ENCODE results near the gene IGSF9. TPM values are rescaled to one million over a fixed set of nuclear protein-coding genes. Genes with fewer than 3 reads are reported as not detected.

Gene IGSF9
- total and polyA plus RNA-seq, 2 donors: 1.6 to 1.7 TPM

- WGBS: 95% methylated on average over 6 of the region's 6 CpGs
- Histone ChIP-seq H3K4me1 (ENCODE audit: insufficient read depth) (no peaks in the 10 kb centered on the region), H3K27ac (ENCODE audit: low read depth) (no peak overlapping the region), H3K36me3 (ENCODE audit: insufficient read depth) (no peaks in the 10 kb centered on the region), H3K4me3 (ENCODE audit: low read depth, low read length) (no peak overlapping the region)
- no peak for DNase-seq (ENCODE audit: extremely low spot score)
Measured at GRCh38 chr1:159981351-159982055, 36.1 kb upstream of the IGSF9 start.

GRCh38 chr1:159980786-159981185, 35.4 kb upstream of the IGSF9 start:
- Histone ChIP-seq H3K4me3 (ENCODE audit: low read depth, low read length) (no peak overlapping the region), H3K4me1 (ENCODE audit: insufficient read depth) (no peaks in the 10 kb centered on the region), H3K36me3 (ENCODE audit: insufficient read depth) (no peaks in the 10 kb centered on the region), H3K27ac (ENCODE audit: low read depth) (no peak overlapping the region)
- WGBS: 96% methylated on average over 7 of the region's 7 CpGs
- DNase-seq (ENCODE audit: extremely low spot score): no peak

DNA sequence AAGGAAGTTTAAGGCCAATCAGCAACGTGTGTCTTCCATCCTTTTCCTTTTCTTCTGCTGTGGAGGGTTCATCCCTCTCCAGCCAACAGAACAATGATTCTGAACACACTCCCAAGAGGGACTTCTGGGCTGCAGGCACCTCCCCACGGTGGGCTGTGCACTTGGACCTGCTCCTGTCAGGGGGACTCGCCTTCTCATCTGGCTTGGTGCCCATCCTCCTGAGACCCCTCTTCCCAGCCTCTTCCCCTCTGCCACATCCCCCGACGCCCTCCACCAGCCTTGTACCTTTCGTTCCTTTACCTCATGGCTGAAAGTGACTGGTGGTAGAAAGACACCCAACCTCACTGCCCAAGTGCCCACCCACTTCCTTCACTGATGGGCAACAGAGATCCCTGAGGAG, 34.7 kb upstream of the IGSF9 start:
- H3K4me1 ChIP-seq (ENCODE audit: insufficient read depth): no peaks in the 10 kb centered on the region
- no peak overlapping the region for H3K27ac ChIP-seq (ENCODE audit: low read depth)
- 58% methylated on average over 6 of the region's 6 CpGs for WGBS
- H3K4me3 ChIP-seq (ENCODE audit: low read depth, low read length): no peak overlapping the region
- no peaks in the 10 kb centered on the region for H3K36me3 ChIP-seq (ENCODE audit: insufficient read depth)
- no peak for DNase-seq (ENCODE audit: extremely low spot score)

DNA sequence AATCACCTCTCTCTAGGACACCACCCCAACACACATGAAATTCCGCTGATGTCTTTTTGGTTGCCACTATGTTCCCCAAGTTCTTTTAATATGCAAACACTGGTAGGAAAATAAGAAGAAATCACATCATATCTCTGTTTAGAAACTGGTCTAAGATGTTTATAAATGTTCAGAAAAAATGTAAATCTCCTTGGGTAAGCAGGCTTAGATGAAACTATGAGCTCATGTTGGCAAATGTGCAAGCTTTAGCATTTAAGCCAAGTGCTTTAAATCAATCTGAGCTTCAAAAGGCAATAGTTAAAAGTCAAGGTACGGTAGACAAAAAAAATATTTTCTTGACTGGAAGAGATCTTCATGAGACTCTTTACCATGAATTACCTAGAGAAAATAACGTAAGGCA, 33.8 kb upstream of the IGSF9 start:
- 28% methylated on average over 3 of the region's 3 CpGs for WGBS
- Histone ChIP-seq H3K27ac (ENCODE audit: low read depth) (no peak overlapping the region), H3K36me3 (ENCODE audit: insufficient read depth) (no peaks in the 10 kb centered on the region), H3K4me3 (ENCODE audit: low read depth, low read length) (no peak overlapping the region), H3K4me1 (ENCODE audit: insufficient read depth) (no peaks in the 10 kb centered on the region)
- no peak for DNase-seq (ENCODE audit: extremely low spot score)

DNA sequence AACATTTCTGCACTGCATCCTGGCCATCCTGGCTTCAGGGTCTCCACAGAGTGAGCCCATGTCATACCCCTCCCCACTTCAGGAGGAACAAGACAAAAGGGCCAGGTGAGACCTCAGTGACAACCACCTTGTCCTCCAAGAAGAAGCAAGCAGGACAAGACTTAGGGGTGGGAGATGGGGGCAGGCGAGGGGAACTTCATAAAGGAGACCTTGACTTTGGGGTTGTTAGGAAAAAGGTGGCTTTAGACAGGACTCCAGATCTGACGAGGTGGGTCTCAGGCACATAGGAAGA, 32.6 kb upstream of the IGSF9 start:
- Histone ChIP-seq H3K4me1 (ENCODE audit: insufficient read depth) (no peaks in the 10 kb centered on the region), H3K4me3 (ENCODE audit: low read depth, low read length) (no peak overlapping the region), H3K36me3 (ENCODE audit: insufficient read depth) (no peaks in the 10 kb centered on the region), H3K27ac (ENCODE audit: low read depth) (no peak overlapping the region)
- no peak for DNase-seq (ENCODE audit: extremely low spot score)
- 91% methylated on average over 2 of the region's 2 CpGs for WGBS

DNA sequence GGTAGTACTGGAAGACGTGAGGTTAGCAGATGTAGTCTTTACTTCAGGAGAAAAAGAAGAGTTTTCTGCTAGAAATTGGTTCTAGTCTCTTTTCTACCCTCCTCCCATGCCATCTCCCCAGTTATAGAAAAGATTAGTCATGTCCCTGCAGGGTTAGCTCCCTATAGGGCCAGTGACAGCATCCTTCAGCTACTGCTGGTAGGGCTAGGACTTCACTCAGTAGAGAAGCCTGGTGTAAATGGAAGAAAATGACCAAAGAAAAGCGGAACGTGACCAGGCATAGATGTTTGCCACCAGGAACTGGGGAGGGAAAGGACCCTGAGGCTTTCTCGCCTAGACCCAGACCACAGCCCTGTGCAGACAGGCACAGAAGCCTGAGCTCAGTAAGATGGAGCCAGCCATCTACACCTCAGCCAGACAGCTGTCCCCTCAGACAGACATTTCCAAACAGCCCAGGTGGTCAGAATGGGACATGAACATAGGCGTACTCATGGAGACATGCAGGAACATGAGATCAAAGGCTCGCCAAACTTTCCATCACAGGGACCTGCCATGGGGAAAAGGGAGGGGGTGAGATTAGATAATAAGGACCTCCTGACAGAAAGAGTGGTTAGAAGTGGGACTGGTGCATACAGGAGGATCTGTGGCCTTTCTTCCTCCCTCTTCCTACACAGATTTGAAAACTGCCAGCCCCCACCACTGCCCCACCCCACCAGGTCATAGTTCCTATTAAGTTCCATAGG, 32.1 kb upstream of the IGSF9 start:
- no peaks in the 10 kb centered on the region for H3K36me3 ChIP-seq (ENCODE audit: insufficient read depth)
- H3K4me1 ChIP-seq (ENCODE audit: insufficient read depth): no peaks in the 10 kb centered on the region
- H3K27ac ChIP-seq (ENCODE audit: low read depth): no peak overlapping the region
- WGBS: 94% methylated on average over 6 of the region's 6 CpGs
- H3K4me3 ChIP-seq (ENCODE audit: low read depth, low read length): no peak overlapping the region
- DNase-seq (ENCODE audit: extremely low spot score): no peak

GRCh38 chr1:159974350-159974965, 29.0 kb upstream of the IGSF9 start:
- WGBS: 97% methylated on average over 7 of the region's 7 CpGs
- no peaks in the 10 kb centered on the region for H3K4me1 ChIP-seq (ENCODE audit: insufficient read depth)
- DNase-seq (ENCODE audit: extremely low spot score): no peak
- no peak overlapping the region for H3K4me3 ChIP-seq (ENCODE audit: low read depth, low read length)
- H3K36me3 ChIP-seq (ENCODE audit: insufficient read depth): no peaks in the 10 kb centered on the region
- H3K27ac ChIP-seq (ENCODE audit: low read depth): no peak overlapping the region

GRCh38 chr1:159973350-159973940, 28.0 kb upstream of the IGSF9 start:
- H3K4me1 ChIP-seq (ENCODE audit: insufficient read depth): no peaks in the 10 kb centered on the region
- no peak for DNase-seq (ENCODE audit: extremely low spot score)
- H3K36me3 ChIP-seq (ENCODE audit: insufficient read depth): no peaks in the 10 kb centered on the region
- H3K27ac ChIP-seq (ENCODE audit: low read depth): no peak overlapping the region
- no peak overlapping the region for H3K4me3 ChIP-seq (ENCODE audit: low read depth, low read length)
- 92% methylated on average over 6 of the region's 6 CpGs for WGBS

DNA sequence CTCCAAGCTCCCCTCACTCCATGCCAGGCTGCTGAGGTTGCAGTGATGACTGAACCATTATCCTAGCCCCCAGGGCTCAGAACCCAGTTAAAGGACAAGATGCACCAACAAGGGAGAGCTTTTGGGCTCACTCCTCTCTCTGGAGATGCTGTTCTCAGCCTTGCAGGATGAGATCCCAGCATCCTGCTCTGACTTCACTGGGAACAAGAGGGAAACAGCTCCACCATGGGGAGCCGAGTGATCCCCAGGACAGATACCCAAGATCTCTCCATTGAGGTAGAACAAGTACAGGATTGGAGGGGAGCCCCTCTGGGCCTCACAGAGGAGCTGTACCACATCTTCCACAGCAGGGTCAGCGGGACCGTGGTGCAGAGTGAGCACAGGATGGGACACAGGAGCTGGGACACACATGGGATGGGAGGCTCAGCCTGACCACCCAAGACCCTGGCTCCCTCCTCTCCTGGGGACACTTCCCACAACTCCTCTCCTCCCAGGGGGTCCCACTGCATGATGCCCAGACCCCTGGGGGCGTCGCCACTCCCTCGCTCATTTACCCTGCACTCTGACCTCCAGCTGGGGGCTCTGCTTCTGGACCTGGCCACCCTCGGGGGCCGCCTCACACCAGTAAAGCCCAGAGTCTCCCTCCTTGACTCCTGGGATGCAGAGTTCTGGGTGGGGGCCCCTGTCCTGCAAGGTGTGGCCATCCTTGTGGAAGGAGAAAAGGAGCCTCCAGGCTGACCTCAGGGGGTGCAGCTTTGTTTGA, 27.2 kb upstream of the IGSF9 start:
- H3K36me3 ChIP-seq (ENCODE audit: insufficient read depth): no peaks in the 10 kb centered on the region
- no peaks in the 10 kb centered on the region for H3K4me1 ChIP-seq (ENCODE audit: insufficient read depth)
- no peak overlapping the region for H3K27ac ChIP-seq (ENCODE audit: low read depth)
- 94% methylated on average over 8 of the region's 8 CpGs for WGBS
- H3K4me3 ChIP-seq (ENCODE audit: low read depth, low read length): no peak overlapping the region
- DNase-seq (ENCODE audit: extremely low spot score): no peak

DNA sequence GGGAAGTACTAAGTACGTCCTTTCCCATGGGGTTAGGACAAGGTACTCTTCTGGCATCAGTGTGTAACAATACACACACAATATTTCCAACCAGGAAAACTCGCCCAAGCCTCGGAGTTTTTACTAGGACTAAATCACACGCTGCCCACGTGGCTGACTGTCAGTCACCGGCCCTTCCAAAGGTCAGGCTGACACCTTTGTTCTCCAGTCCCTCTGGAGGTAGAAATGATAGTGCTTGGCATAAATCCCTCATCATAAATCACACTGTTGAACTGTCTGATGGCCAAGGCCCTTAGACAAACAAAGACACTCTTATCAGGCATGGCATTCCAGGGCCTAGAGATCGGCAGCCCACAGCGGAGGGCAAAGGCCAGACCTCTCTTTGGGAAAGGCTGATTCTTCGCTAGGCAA, 25.5 kb upstream of the IGSF9 start:
- H3K27ac ChIP-seq (ENCODE audit: low read depth): no peak overlapping the region
- 37% methylated on average over 9 of the region's 9 CpGs for WGBS
- H3K36me3 ChIP-seq (ENCODE audit: insufficient read depth): no peaks in the 10 kb centered on the region
- no peak for DNase-seq (ENCODE audit: extremely low spot score)
- no peaks in the 10 kb centered on the region for H3K4me1 ChIP-seq (ENCODE audit: insufficient read depth)
- no peak overlapping the region for H3K4me3 ChIP-seq (ENCODE audit: low read depth, low read length)

GRCh38 chr1:159968901-159969300, 23.5 kb upstream of the IGSF9 start:
- Histone ChIP-seq H3K27ac (ENCODE audit: low read depth) (no peak overlapping the region), H3K4me1 (ENCODE audit: insufficient read depth) (no peaks in the 10 kb centered on the region), H3K36me3 (ENCODE audit: insufficient read depth) (no peaks in the 10 kb centered on the region), H3K4me3 (ENCODE audit: low read depth, low read length) (no peak overlapping the region)
- DNase-seq (ENCODE audit: extremely low spot score): no peak
- 96% methylated on average over 3 of the region's 3 CpGs for WGBS

DNA sequence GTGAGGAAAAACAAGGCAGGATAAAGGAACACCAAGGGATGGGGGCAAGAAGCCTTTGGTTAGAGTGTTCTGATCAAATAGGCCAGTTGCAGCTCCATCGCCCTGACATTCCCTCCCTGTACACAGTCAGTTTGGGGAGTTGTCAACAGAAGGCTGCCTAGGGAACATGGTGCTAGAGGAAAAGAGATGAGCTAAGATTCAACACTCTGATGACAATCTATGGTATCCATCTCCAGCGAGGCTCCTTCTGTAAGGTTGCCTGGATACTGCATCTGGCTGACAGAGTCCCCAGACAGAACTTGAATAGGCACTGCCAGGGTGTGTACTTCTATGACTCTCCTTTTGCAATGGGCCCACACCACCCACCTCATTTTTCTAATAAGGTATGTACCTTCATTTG, 19.9 kb upstream of the IGSF9 start:
- 88% methylated on average over 2 of the region's 2 CpGs for WGBS
- Histone ChIP-seq H3K4me3 (ENCODE audit: low read depth, low read length) (no peak overlapping the region), H3K27ac (ENCODE audit: low read depth) (no peak overlapping the region), H3K36me3 (ENCODE audit: insufficient read depth) (no peaks in the 10 kb centered on the region), H3K4me1 (ENCODE audit: insufficient read depth) (peaks cover 1% of the 10 kb centered on the region)
- DNase-seq (ENCODE audit: extremely low spot score): no peak

DNA sequence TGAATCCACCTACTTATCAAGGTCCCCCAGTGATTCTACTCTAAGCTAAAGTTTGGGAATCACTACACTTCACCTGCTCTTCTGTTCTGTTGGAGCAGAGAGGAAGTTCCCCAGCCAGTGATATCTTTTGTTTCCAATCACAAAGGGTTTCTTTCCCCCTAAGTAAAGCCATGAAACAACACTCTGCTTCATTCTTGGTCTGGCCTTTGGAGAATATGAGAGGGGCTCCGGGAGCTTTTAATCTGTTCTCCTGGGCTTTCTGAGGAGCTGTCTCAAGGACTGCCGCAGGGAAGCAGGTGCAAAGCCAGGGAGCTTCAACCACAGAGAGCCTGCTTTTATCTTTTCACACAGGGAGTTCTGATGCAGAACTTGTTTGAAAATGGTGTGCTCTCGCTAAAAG, 18.7 kb upstream of the IGSF9 start:
- 58% methylated on average over 3 of the region's 3 CpGs for WGBS
- no peak overlapping the region for H3K27ac ChIP-seq (ENCODE audit: low read depth)
- no peaks in the 10 kb centered on the region for H3K36me3 ChIP-seq (ENCODE audit: insufficient read depth)
- peaks cover 1% of the 10 kb centered on the region for H3K4me1 ChIP-seq (ENCODE audit: insufficient read depth)
- no peak overlapping the region for H3K4me3 ChIP-seq (ENCODE audit: low read depth, low read length)
- DNase-seq (ENCODE audit: extremely low spot score): no peak

All from urinary bladder (tissue), 4 donors.